Smooth muscle cell (in vitro differentiated cells): ENCODE data around the gene PIGL. TPM values are rescaled to one million over a fixed set of nuclear protein-coding genes. Genes with fewer than 3 reads are reported as not detected.

Experiments
- DNase-seq: peaks from one replicate; lab custom pipeline; 2025; ENCODE audit not compliant: unreplicated experiment; lab: John Stamatoyannopoulos, UW
- H2AFZ ChIP-seq: fragments of 200-600 bp; sonication (generic); 2 replicates; pipeline ENCODE4 v1.6.0; 2016; ENCODE audit warnings: antibody characterized with exemption, low read depth, mild to moderate bottlenecking
- H3F3A ChIP-seq: fragments of 200-600 bp; sonication (generic); 2 replicates; pipeline ENCODE4 v1.6.0; 2017; ENCODE audit warnings: antibody characterized with exemption, low read depth
- H3K27ac ChIP-seq: fragments of 200-600 bp; sonication (generic); 2 replicates; pipeline ENCODE4 v1.5.1; 2016; ENCODE audit warnings: low read depth, mild to moderate bottlenecking
- H3K27me3 ChIP-seq: fragments of 200-600 bp; sonication (generic); 2 replicates; pipeline ENCODE4 v1.6.1; 2016; ENCODE audit warnings: low read depth, mild to moderate bottlenecking
- H3K36me3 ChIP-seq: fragments of 200-600 bp; sonication (generic); 2 replicates; pipeline ENCODE4 v1.5.1; 2016; ENCODE audit warnings: low read depth
- H3K4me1 ChIP-seq: fragments of 200-600 bp; sonication (generic); 2 replicates; pipeline ENCODE4 v1.5.1; 2016; ENCODE audit warnings: low read depth
- H3K4me2 ChIP-seq: fragments of 200-600 bp; sonication (generic); 2 replicates; pipeline ENCODE4 v1.6.0; 2016; ENCODE audit warnings: mild to moderate bottlenecking
- H3K4me3 ChIP-seq: fragments of 200-600 bp; sonication (generic); 2 replicates; pipeline ENCODE4 v1.5.1; 2016; ENCODE audit warnings: mild to moderate bottlenecking
- H3K79me2 ChIP-seq: fragments of 200-600 bp; sonication (generic); 2 replicates; pipeline ENCODE4 v1.6.0; 2016; ENCODE audit warnings: low read depth, mild to moderate bottlenecking
- H3K9ac ChIP-seq: fragments of 200-600 bp; sonication (generic); 2 replicates; pipeline ENCODE4 v1.6.0; 2016; ENCODE audit warnings: low read depth
- H3K9me3 ChIP-seq: fragments of 200-600 bp; sonication (generic); replicated peaks from 2 replicates; pipeline ENCODE4 v1.5.1; 2016; ENCODE audit warnings: low read depth
- H4K20me1 ChIP-seq: fragments of 200-600 bp; sonication (generic); 2 replicates; pipeline ENCODE4 v1.6.0; 2016; ENCODE audit warnings: low read depth
- CTCF ChIP-seq: fragments of 200-600 bp; sonication (generic); IDR thresholded peaks from 2 replicates; pipeline ENCODE4 v1.5.1; 2017; ENCODE audit warnings: borderline replicate concordance, mild to moderate bottlenecking, antibody characterized with exemption; ENCODE audit not compliant: insufficient read depth, poor library complexity, severe bottlenecking
- WGBS: methylation state at CpG from one replicate; pipeline ENCODE4 v1.1.7; 2016; ENCODE audit warnings: low lambda C conversion rate; 5-methylcytosine and 5-hydroxymethylcytosine counted together
- polyA plus RNA-seq: library from polyadenylated mRNA; unstranded; fragments of >200 nt; fragmentation: Nextera tagmentation; extraction: Ambion mirVana; gene quantifications from 2 replicates; pipeline ENCODE4 v1.2.1, GENCODE V29; 2016
- total RNA-seq: library from RNA; depleted of rRNA; stranded (reverse); fragments of >200 nt; gene quantifications from 2 replicates; pipeline ENCODE4 v1.2.3, GENCODE V29; 2014

The PIGL gene
- total and polyA plus RNA-seq, 2 experiments from 2014 or later, result 20.2 to 56.0 TPM

GRCh38 chr17:16259926-16260325, 42.9 kb downstream of the PIGL start:
- TF ChIP-seq CTCF, result no peak
- no peaks in the 10 kb centered on the region for H3K9me3 ChIP-seq
- H3K36me3 ChIP-seq, result no peaks in the 10 kb centered on the region
- peaks cover 12% of the 10 kb centered on the region for H3K4me1 ChIP-seq
- H3K9ac ChIP-seq, result no peak overlapping the region
- no peak overlapping the region for H2AFZ ChIP-seq
- 98% methylated on average over 6 of the region's 6 CpGs for WGBS
- H3K27ac ChIP-seq, result no peak overlapping the region
- H3K79me2 ChIP-seq, result no peaks in the 10 kb centered on the region
- H3K27me3 ChIP-seq, result no peaks in the 10 kb centered on the region
- no peak for DNase-seq
- peaks cover 4% of the 10 kb centered on the region for H4K20me1 ChIP-seq
- no peak overlapping the region for H3K4me2 ChIP-seq
- no peak overlapping the region for H3K4me3 ChIP-seq
- H3F3A ChIP-seq, result no peaks in the 10 kb centered on the region

GRCh38 chr17:16261049-16261448, 44.0 kb downstream of the PIGL start:
- Histone ChIP-seq H4K20me1 (no peaks in the 10 kb centered on the region), H3K9ac (no peak overlapping the region), H2AFZ (no peak overlapping the region), H3K4me2 (no peak overlapping the region), H3K4me1 (peaks cover 1% of the 10 kb centered on the region), H3K9me3 (no peaks in the 10 kb centered on the region), H3K27ac (no peak overlapping the region), H3K79me2 (no peaks in the 10 kb centered on the region), H3K4me3 (no peak overlapping the region), H3F3A (no peaks in the 10 kb centered on the region), H3K36me3 (no peaks in the 10 kb centered on the region), H3K27me3 (no peaks in the 10 kb centered on the region)
- no peak for DNase-seq
- WGBS, result 99% methylated on average over 3 of the region's 3 CpGs
- no peak for TF ChIP-seq CTCF

- no peaks in the 10 kb centered on the region for H3K27me3 ChIP-seq
- no peaks in the 10 kb centered on the region for H4K20me1 ChIP-seq
- H3K4me1 ChIP-seq, result no peaks in the 10 kb centered on the region
- H3K4me2 ChIP-seq, result no peak overlapping the region
- WGBS, result 90% methylated on average over 4 of the region's 4 CpGs
- no peaks in the 10 kb centered on the region for H3F3A ChIP-seq
- no peaks in the 10 kb centered on the region for H3K9me3 ChIP-seq
- DNase-seq, result no peak
- H2AFZ ChIP-seq, result no peak overlapping the region
- no peak overlapping the region for H3K9ac ChIP-seq
- H3K36me3 ChIP-seq, result no peaks in the 10 kb centered on the region
- H3K4me3 ChIP-seq, result no peak overlapping the region
- TF ChIP-seq CTCF, result no peak
- H3K27ac ChIP-seq, result no peak overlapping the region
- H3K79me2 ChIP-seq, result no peaks in the 10 kb centered on the region
Measured at GRCh38 chr17:16262201-16262600, 45.2 kb downstream of the PIGL start.

- Histone ChIP-seq H3K79me2 (no peaks in the 10 kb centered on the region), H3K36me3 (no peaks in the 10 kb centered on the region), H3K4me1 (no peaks in the 10 kb centered on the region), H3K9me3 (no peaks in the 10 kb centered on the region), H3K27me3 (no peaks in the 10 kb centered on the region), H3K9ac (no peak overlapping the region), H3K4me2 (no peak overlapping the region), H4K20me1 (no peaks in the 10 kb centered on the region), H2AFZ (no peak overlapping the region), H3F3A (no peaks in the 10 kb centered on the region), H3K27ac (no peak overlapping the region), H3K4me3 (no peak overlapping the region)
- DNase-seq, result no peak
- TF ChIP-seq CTCF, result no peak
- WGBS, result 98% methylated on average over 6 of the region's 6 CpGs
Measured at GRCh38 chr17:16267174-16267573, 50.2 kb downstream of the PIGL start.
